ENCODE results near the gene SKIC8. TPM values are rescaled to one million over a fixed set of nuclear protein-coding genes. Genes with fewer than 3 reads are reported as not detected.
"Not testable (repeated sequence)": the region's sequence is repeated elsewhere in the genome, so short reads cannot be mapped to it uniquely, and the experiment has no call there.

SKIC8 gene
- polyA plus RNA-seq, 3 donors: 29.0 to 58.3 (median 55.7) TPM

GRCh38 chr15:78265137-78265460, 34.3 kb downstream of the SKIC8 start:
- no peak overlapping the region for H3K27ac ChIP-seq (ENCODE audit: low read depth, low read length)
- 39 to 59% (median 58%) methylated on average over 12 of the region's 12 CpGs for WGBS, 3 donors

GRCh38 chr15:78264304-78265136, 34.9 kb downstream of the SKIC8 start, which contains the start of gene DNAJA4:
DNAJA4 (plus strand) TSS chr15:78264562; CDS start chr15:78264764, 202 bp downstream.
- 4 to 5% (median 4%) methylated on average over 82 to 107 of the region's 107 CpGs for WGBS, 3 donors
- no peak within 1 kb of the TSS for H3K27ac ChIP-seq (ENCODE audit: low read depth, low read length)

- 70 to 89% (median 87%) methylated on average over 23 of the region's 23 CpGs for WGBS, 3 donors
- H3K27ac ChIP-seq (ENCODE audit: low read depth, low read length): no peak overlapping the region
Observed at GRCh38 chr15:78263907-78264303, 35.5 kb downstream of the SKIC8 start.

- 87 to 93% (median 92%) methylated on average over 7 of the region's 7 CpGs for WGBS, 3 donors
- H3K27ac ChIP-seq (ENCODE audit: low read depth, low read length): no peak overlapping the region
Observed at GRCh38 chr15:78263351-78263781, 36.0 kb downstream of the SKIC8 start.

- H3K27ac ChIP-seq (ENCODE audit: low read depth, low read length): no peak overlapping the region
Observed at GRCh38 chr15:78261062-78261461, 38.3 kb downstream of the SKIC8 start.

GRCh38 chr15:78260489-78260888, 38.9 kb downstream of the SKIC8 start:
- WGBS, 3 donors: 56 to 62% (median 58%) methylated on average over 2 of the region's 2 CpGs
- no peak overlapping the region for H3K27ac ChIP-seq (ENCODE audit: low read depth, low read length)

More at GRCh38 chr15:78261062-78261461, 38.3 kb downstream of the SKIC8 start:
- WGBS, 3 donors: 63 to 81% (median 80%) methylated on average over 3 of the region's 3 CpGs

- WGBS, 3 donors: 81 to 89% (median 85%) methylated on average over 3 of the region's 3 CpGs
Observed at GRCh38 chr15:78259232-78259631, 40.2 kb downstream of the SKIC8 start.

GRCh38 chr15:78257681-78258080, 41.7 kb downstream of the SKIC8 start:
- 81 to 90% (median 85%) methylated on average over 3 of the region's 3 CpGs for WGBS, 3 donors
- H3K27ac ChIP-seq (ENCODE audit: low read depth, low read length): no peak overlapping the region

More at GRCh38 chr15:78259232-78259631, 40.2 kb downstream of the SKIC8 start:
- no peak overlapping the region for H3K27ac ChIP-seq (ENCODE audit: low read depth, low read length)

GRCh38 chr15:78256044-78256437, 43.4 kb downstream of the SKIC8 start:
- H3K27ac ChIP-seq (ENCODE audit: low read depth, low read length): no peak overlapping the region
- WGBS, 3 donors: 82 to 85% (median 83%) methylated on average over 3 of the region's 3 CpGs

GRCh38 chr15:78255421-78256043, 43.9 kb downstream of the SKIC8 start:
- WGBS, 3 donors: 81 to 96% (median 88%) methylated on average over 1 of the region's 1 CpG
- H3K27ac ChIP-seq (ENCODE audit: low read depth, low read length): no peak overlapping the region

GRCh38 chr15:78251136-78251535, 48.3 kb downstream of the SKIC8 start:
- WGBS, 3 donors: 71 to 86% (median 84%) methylated on average over 9 of the region's 9 CpGs
- H3K27ac ChIP-seq (ENCODE audit: low read depth, low read length): no peak overlapping the region

- H3K27ac ChIP-seq (ENCODE audit: low read depth, low read length): no peak overlapping the region
- WGBS, 3 donors: 81 to 86% (median 84%) methylated on average over 5 of the region's 5 CpGs
Observed at GRCh38 chr15:78249131-78249530, 50.3 kb downstream of the SKIC8 start.

GRCh38 chr15:78247911-78248310, 51.5 kb downstream of the SKIC8 start:
- WGBS, 3 donors: 33 to 76% (median 71%) methylated on average over 1 of the region's 1 CpG
- H3K27ac ChIP-seq (ENCODE audit: low read depth, low read length): no peak overlapping the region

GRCh38 chr15:78245976-78246620, 53.3 kb downstream of the SKIC8 start:
- WGBS, 3 donors: 96 to 98% (median 97%) methylated on average over 26 to 34 of the region's 39 CpGs
- not testable (repeated sequence) for H3K27ac ChIP-seq (ENCODE audit: low read depth, low read length)

- H3K27ac ChIP-seq (ENCODE audit: low read depth, low read length): not testable (repeated sequence)
- 68 to 86% (median 78%) methylated on average over 13 of the region's 14 CpGs for WGBS, 3 donors
Observed at GRCh38 chr15:78245392-78245791, 54.0 kb downstream of the SKIC8 start.

- 56 to 73% (median 62%) methylated on average over 7 of the region's 7 CpGs for WGBS, 3 donors
- H3K27ac ChIP-seq (ENCODE audit: low read depth, low read length): no peak overlapping the region
Observed at GRCh38 chr15:78244893-78245292, 54.5 kb downstream of the SKIC8 start.

- H3K27ac ChIP-seq (ENCODE audit: low read depth, low read length): no peak overlapping the region
- WGBS, 3 donors: 72 to 92% (median 91%) methylated on average over 6 of the region's 6 CpGs
Observed at GRCh38 chr15:78244101-78244500, 55.3 kb downstream of the SKIC8 start.

- 26 to 66% (median 37%) methylated on average over 6 of the region's 6 CpGs for WGBS, 3 donors
Observed at GRCh38 chr15:78243491-78243941, 55.9 kb downstream of the SKIC8 start.

GRCh38 chr15:78243058-78243457, 56.4 kb downstream of the SKIC8 start:
- 56 to 80% (median 78%) methylated on average over 6 of the region's 6 CpGs for WGBS, 3 donors
- H3K27ac ChIP-seq (ENCODE audit: low read depth, low read length): no peak overlapping the region

More at GRCh38 chr15:78243491-78243941, 55.9 kb downstream of the SKIC8 start:
- H3K27ac ChIP-seq (ENCODE audit: low read depth, low read length): no peak overlapping the region

Measured in adipose tissue (tissue), 3 donors.